ENCODE data around the gene RNASET2.

DNA sequence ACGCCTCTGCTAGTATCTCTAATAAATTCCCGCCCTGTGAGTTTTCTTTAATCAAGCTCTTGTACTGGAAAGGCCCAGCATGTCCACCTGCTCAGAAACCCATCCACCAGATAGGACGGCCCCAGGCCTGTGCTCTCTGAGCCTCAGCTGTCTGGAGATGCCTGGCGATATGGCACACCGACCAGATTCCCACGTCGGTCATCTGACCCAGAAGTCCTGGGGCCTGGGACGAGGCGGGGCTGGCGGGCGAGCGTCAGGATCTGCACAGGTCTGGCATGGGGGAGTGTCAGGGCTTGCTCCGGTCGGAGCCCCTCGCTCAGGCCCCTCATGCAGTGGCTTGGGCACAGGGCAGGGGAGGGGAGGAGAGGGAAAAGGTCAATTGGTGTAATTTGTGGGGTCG lies 10.2 kb downstream of the RNASET2 start:
- TF ChIP-seq, protein P1, sequence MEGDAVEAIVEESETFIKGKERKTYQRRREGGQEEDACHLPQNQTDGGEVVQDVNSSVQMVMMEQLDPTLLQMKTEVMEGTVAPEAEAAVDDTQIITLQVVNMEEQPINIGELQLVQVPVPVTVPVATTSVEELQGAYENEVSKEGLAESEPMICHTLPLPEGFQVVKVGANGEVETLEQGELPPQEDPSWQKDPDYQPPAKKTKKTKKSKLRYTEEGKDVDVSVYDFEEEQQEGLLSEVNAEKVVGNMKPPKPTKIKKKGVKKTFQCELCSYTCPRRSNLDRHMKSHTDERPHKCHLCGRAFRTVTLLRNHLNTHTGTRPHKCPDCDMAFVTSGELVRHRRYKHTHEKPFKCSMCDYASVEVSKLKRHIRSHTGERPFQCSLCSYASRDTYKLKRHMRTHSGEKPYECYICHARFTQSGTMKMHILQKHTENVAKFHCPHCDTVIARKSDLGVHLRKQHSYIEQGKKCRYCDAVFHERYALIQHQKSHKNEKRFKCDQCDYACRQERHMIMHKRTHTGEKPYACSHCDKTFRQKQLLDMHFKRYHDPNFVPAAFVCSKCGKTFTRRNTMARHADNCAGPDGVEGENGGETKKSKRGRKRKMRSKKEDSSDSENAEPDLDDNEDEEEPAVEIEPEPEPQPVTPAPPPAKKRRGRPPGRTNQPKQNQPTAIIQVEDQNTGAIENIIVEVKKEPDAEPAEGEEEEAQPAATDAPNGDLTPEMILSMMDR (IDR thresholded peaks at IDR 0.05), result no peak
- TF ChIP-seq POLR2A (IDR thresholded peaks at IDR 0.05), result no peak

Measured in Peyer's patch (tissue), 4 donors.